Naive B cell (primary cell): ENCODE data around the gene TXNIP. TPM values are rescaled to one million over a fixed set of nuclear protein-coding genes. Genes with fewer than 3 reads are reported as not detected.

Experiments used
- ATAC-seq, 2 donors: fragments of 150-1000 bp; cut with Tn5 transposase; 2 replicates each; pipeline ENCODE4 v1.10.0; 2021; ENCODE audit warnings: low read depth in 2 of 2, mild to moderate bottlenecking in 2 of 2, moderate library complexity in 2 of 2
- DNase-seq: peaks from one replicate; pipeline ENCODE4 v3.0.0; 2022
- H3K27ac Mint-ChIP-seq, 6 donors: one replicate each; pipeline ENCODE4 v1.8.0; 2020 to 2022; ENCODE audit warnings: mild to moderate bottlenecking in 6 of 6, mixed read lengths in 6 of 6, moderate library complexity in 5 of 6, inconsistent platforms in 2 of 6
- H3K27me3 Mint-ChIP-seq, 3 donors: one replicate each; pipeline ENCODE4 v1.8.0; 2021 to 2022; ENCODE audit warnings: mixed read lengths in 3 of 3, mild to moderate bottlenecking in 1 of 3
- H3K36me3 Mint-ChIP-seq, 2 donors: one replicate each; pipeline ENCODE4 v1.8.0; 2020 to 2022; ENCODE audit warnings: mixed read lengths in 2 of 2, inconsistent platforms in 1 of 2, mild to moderate bottlenecking in 1 of 2
- H3K4me1 Mint-ChIP-seq, 3 donors: one replicate each; pipeline ENCODE4 v1.8.0; 2020 to 2022; ENCODE audit warnings: mixed read lengths in 3 of 3, inconsistent platforms in 1 of 3, mild to moderate bottlenecking in 1 of 3, moderate library complexity in 1 of 3
- H3K4me3 Mint-ChIP-seq, 8 donors: one replicate each; pipeline ENCODE4 v1.8.0; 2020 to 2022; ENCODE audit warnings: mild to moderate bottlenecking in 8 of 8, mixed read lengths in 8 of 8, moderate library complexity in 8 of 8, inconsistent platforms in 2 of 8
- H3K9me3 Mint-ChIP-seq, 7 donors: one replicate each; pipeline ENCODE4 v1.8.0; 2020 to 2022; ENCODE audit warnings: mixed read lengths in 7 of 7, mild to moderate bottlenecking in 5 of 7, inconsistent platforms in 2 of 7, moderate library complexity in 1 of 7
- polyA plus RNA-seq, 6 donors: library from polyadenylated mRNA; unstranded; fragments of 300-500 nt; fragmentation: Illumina TruSeq; gene quantifications; one replicate each; pipeline ENCODE4 v1.2.3, GENCODE V29; 2021; ENCODE audit warnings: low read depth in 6 of 6

Gene TXNIP
- polyA plus RNA-seq, 6 donors from 2014 or later: 2,524 to 6,933 (median 5,735) TPM

DNA sequence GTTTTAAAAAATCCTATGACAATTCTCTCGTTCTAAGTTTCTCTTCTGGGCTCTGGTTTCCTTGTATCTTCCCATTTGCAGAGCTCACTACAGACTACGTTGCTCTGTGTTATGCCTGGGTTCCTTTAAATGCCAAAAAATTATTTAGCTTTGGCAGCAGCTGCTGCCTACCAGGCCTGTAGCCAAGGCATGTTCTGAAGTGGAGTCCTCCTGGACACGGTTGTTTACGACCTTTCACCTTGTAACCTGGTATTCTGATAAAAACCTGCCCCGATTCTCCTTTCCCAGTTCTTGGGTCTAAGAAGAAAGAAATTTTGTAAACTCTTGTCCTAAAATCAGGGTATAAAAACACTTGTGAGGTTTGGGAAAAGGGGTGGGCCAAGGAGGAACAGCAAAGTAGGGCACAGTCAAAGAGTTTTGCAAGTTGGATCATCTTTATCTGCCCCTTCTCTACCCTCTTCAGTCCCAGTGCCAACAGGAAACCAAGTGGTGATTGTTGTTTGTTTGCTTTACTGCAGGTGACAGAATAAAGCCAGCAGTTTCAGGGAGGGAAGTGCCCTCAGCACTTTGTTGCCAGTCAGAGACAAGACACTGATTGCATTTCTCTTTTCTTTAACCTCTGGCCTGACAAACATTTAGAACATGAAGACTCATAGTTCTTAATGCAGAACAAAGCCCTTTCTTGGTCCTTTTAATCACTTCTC lies 3.1 kb upstream of the TXNIP start:
- peaks cover 45 to 62% (median 60%) of the 10 kb centered on the region in 3 donors for H3K4me1 Mint-ChIP-seq
- H3K9me3 Mint-ChIP-seq: no peaks in the 10 kb centered on the region
- peak overlapping the region; percentile 74 to 100 (median 92) for H3K4me3 Mint-ChIP-seq
- ATAC-seq: peak; percentile 44 to 51
- DNase-seq: peak; percentile 56
- H3K36me3 Mint-ChIP-seq: peaks cover 21 to 22% of the 10 kb centered on the region in 2 donors
- peak overlapping the region; percentile 24 to 99 (median 91) for H3K27ac Mint-ChIP-seq
- no peaks in the 10 kb centered on the region for H3K27me3 Mint-ChIP-seq

- Mint-ChIP-seq H3K4me3 (peak overlapping the region; percentile 87 to 100 (median 98)), H3K27me3 (no peaks in the 10 kb centered on the region), H3K36me3 (peaks cover 38 to 40% of the 10 kb centered on the region in 2 donors), H3K27ac (peak overlapping the region; percentile 42 to 99 (median 96)), H3K9me3 (no peaks in the 10 kb centered on the region), H3K4me1 (peaks cover 58 to 66% (median 66%) of the 10 kb centered on the region in 3 donors)
- DNase-seq (no peak), ATAC-seq (no peak)
These were observed 1.3 kb upstream of the TXNIP start for GRCh38 chr1:145997718-145998023.

DNA sequence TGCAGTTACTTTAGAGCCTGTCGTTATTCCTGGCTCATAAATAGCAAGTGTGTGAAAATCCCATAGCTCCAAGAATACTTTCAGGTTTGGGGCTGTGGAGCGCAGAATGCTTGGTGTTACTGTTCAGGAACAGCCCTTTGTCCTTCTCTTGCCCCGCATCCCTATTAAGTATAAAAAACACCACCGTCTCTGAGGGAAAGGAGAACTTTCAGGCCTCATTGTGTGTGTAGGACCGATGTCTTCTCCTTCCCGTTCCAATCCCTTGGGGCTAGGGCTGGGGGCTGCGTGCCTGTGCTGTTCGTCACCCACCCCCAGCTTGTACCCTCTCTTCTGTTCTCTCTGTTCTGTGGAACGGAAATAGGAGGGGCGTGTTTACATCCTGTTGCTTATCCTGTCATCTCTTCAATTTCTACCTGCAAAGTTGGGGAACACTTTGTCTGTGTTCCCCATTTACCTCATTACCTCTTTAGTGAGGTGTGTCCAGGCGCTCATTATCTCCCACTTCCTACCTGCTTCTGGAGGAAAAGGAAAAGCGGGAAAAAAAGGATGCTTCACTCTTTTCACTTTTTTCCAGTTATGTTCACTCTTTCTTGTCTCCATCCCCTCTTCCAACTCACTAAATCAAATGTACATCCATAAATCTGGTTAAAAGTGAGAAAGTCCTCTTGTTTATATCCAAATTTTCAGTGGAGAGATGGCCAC lies 788 bp upstream of the TXNIP start:
- H3K9me3 Mint-ChIP-seq: no peaks in the 10 kb centered on the region
- peaks cover 41 to 44% of the 10 kb centered on the region in 2 donors for H3K36me3 Mint-ChIP-seq
- ATAC-seq (peak; percentile 48 to 51), DNase-seq (peak; percentile 80)
- peak overlapping the region; percentile 94 to 99 (median 98) for H3K27ac Mint-ChIP-seq
- peak overlapping the region; percentile 87 to 100 (median 98) for H3K4me3 Mint-ChIP-seq
- H3K4me1 Mint-ChIP-seq: peaks cover 63 to 71% (median 71%) of the 10 kb centered on the region in 3 donors
- no peaks in the 10 kb centered on the region for H3K27me3 Mint-ChIP-seq

DNA sequence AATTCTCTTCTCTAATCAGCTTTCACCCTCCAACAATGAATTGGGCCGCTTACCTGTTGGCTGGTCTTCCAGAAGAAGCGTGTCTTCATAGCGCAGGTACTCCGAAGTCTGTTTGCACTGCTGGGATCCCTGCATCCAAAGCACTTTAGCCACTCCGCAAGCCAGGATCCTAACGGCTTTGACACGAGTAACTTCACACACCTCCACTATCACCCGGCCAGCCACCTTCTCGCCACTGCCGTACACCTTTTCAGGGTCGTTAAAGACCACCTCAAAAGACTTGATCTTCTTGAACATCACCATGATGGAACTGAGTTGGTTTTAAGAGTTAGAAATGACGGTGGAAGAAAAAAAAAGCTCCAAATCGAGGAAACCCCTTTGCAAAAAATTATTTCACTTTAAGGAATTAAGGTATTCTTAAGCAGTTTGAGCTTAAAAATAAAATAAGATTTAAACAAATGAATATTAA lies 381 bp downstream of the TXNIP start:
- H3K4me3 Mint-ChIP-seq: peak overlapping the region; percentile 87 to 100 (median 98)
- peaks cover 41 to 44% of the 10 kb centered on the region in 2 donors for H3K36me3 Mint-ChIP-seq
- DNase-seq (no peak), ATAC-seq (no peak)
- H3K9me3 Mint-ChIP-seq: no peaks in the 10 kb centered on the region
- no peaks in the 10 kb centered on the region for H3K27me3 Mint-ChIP-seq
- H3K4me1 Mint-ChIP-seq: peaks cover 65 to 73% (median 71%) of the 10 kb centered on the region in 3 donors
- H3K27ac Mint-ChIP-seq: peak overlapping the region; percentile 81 to 99 (median 96)

GRCh38 chr1:145995148-145995881 lies 1.1 kb downstream of the TXNIP start:
- Mint-ChIP-seq H3K36me3 (peaks cover 41 to 44% of the 10 kb centered on the region in 2 donors), H3K4me1 (peaks cover 70 to 80% (median 76%) of the 10 kb centered on the region in 3 donors), H3K27me3 (no peaks in the 10 kb centered on the region), H3K4me3 (peak overlapping the region; percentile 87 to 100 (median 98)), H3K27ac (peak overlapping the region; percentile 82 to 99 (median 94)), H3K9me3 (no peaks in the 10 kb centered on the region)
- ATAC-seq (no peak), DNase-seq (no peak)

- no peaks in the 10 kb centered on the region for H3K9me3 Mint-ChIP-seq
- peak overlapping the region; percentile 82 to 99 (median 94) for H3K27ac Mint-ChIP-seq
- peaks cover 41 to 44% of the 10 kb centered on the region in 2 donors for H3K36me3 Mint-ChIP-seq
- DNase-seq (no peak), ATAC-seq (no peak)
- no peaks in the 10 kb centered on the region for H3K27me3 Mint-ChIP-seq
- peak overlapping the region; percentile 87 to 100 (median 98) for H3K4me3 Mint-ChIP-seq
- peaks cover 67 to 77% (median 75%) of the 10 kb centered on the region in 3 donors for H3K4me1 Mint-ChIP-seq
These were observed 1.8 kb downstream of the TXNIP start for GRCh38 chr1:145994391-145995120.

GRCh38 chr1:145993618-145994390 lies 2.6 kb downstream of the TXNIP start:
- H3K27me3 Mint-ChIP-seq: no peaks in the 10 kb centered on the region
- no peaks in the 10 kb centered on the region for H3K9me3 Mint-ChIP-seq
- ATAC-seq (no peak), DNase-seq (no peak)
- H3K27ac Mint-ChIP-seq: peak overlapping the region; percentile 17 to 94 (median 78)
- H3K4me3 Mint-ChIP-seq: peak overlapping the region; percentile 87 to 100 (median 98)
- peaks cover 63 to 76% (median 73%) of the 10 kb centered on the region in 3 donors for H3K4me1 Mint-ChIP-seq
- peaks cover 41 to 44% of the 10 kb centered on the region in 2 donors for H3K36me3 Mint-ChIP-seq

- DNase-seq (no peak), ATAC-seq (no peak)
- Mint-ChIP-seq H3K9me3 (no peaks in the 10 kb centered on the region), H3K36me3 (peaks cover 41 to 44% of the 10 kb centered on the region in 2 donors), H3K4me1 (peaks cover 63 to 75% (median 73%) of the 10 kb centered on the region in 3 donors), H3K27ac (peak overlapping the region; percentile 21 to 94 (median 73)), H3K27me3 (no peaks in the 10 kb centered on the region), H3K4me3 (peak overlapping the region; percentile 87 to 100 (median 98))
These were observed 3.3 kb downstream of the TXNIP start for GRCh38 chr1:145992958-145993617.

- H3K27ac Mint-ChIP-seq: peak overlapping the region in 4 of 6 donors; percentile 61 to 94 (median 73)
- no peak for DNase-seq
- no peaks in the 10 kb centered on the region for H3K27me3 Mint-ChIP-seq
- peaks cover 41 to 44% of the 10 kb centered on the region in 2 donors for H3K36me3 Mint-ChIP-seq
- no peaks in the 10 kb centered on the region for H3K9me3 Mint-ChIP-seq
- H3K4me3 Mint-ChIP-seq: peak overlapping the region; percentile 87 to 100 (median 98)
- H3K4me1 Mint-ChIP-seq: peaks cover 63 to 74% (median 73%) of the 10 kb centered on the region in 3 donors
- ATAC-seq: no peak
These were observed 3.9 kb downstream of the TXNIP start for GRCh38 chr1:145992502-145992936.

DNA sequence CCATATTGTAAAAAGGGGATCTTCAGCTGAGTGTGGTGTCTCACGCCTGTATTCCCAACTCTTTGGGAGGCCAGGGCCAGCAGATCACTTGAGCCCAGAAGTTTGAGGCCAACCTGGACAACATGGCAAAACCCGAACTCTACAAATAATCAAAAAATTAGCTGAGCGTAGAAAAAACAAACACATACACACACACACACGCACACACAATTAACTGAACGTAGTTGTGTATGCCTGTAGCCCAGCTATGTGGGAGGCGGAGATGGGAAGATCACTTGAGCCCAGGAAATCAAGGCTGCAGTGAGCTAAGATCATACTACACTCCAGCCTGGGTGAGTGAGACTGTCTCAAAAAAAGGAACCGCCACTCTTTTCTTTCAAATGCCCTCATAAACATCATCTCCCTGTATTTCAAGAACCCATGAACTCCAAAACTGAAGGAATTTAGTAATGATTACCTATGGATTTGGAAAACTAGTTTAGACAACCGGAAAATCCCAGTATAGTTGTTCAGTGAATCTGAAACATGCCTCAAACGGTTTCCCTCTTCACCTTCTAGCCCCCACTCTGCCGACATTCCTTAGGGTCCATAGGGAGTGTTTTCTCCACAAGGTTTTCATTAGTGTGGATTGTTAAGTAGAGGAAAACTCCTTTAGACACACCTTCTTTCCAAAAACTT lies 4.5 kb downstream of the TXNIP start:
- peaks cover 58 to 72% (median 69%) of the 10 kb centered on the region in 3 donors for H3K4me1 Mint-ChIP-seq
- peak overlapping the region; percentile 61 to 94 (median 74) for H3K27ac Mint-ChIP-seq
- no peak for DNase-seq
- H3K36me3 Mint-ChIP-seq: peaks cover 41 to 44% of the 10 kb centered on the region in 2 donors
- H3K9me3 Mint-ChIP-seq: no peaks in the 10 kb centered on the region
- H3K4me3 Mint-ChIP-seq: peak overlapping the region; percentile 87 to 100 (median 98)
- no peak for ATAC-seq
- no peaks in the 10 kb centered on the region for H3K27me3 Mint-ChIP-seq

- Mint-ChIP-seq H3K4me3 (peak overlapping the region in 4 of 8 donors; percentile 1 to 93 (median 40)), H3K27me3 (no peaks in the 10 kb centered on the region), H3K36me3 (peaks cover 29 to 31% of the 10 kb centered on the region in 2 donors), H3K27ac (peak overlapping the region in 4 of 6 donors; percentile 47 to 91 (median 76)), H3K4me1 (peaks cover 61 to 79% (median 79%) of the 10 kb centered on the region in 3 donors), H3K9me3 (no peaks in the 10 kb centered on the region)
- DNase-seq (no peak), ATAC-seq (no peak)
These were observed 6.0 kb downstream of the TXNIP start for GRCh38 chr1:145990249-145990855.
